Jurkat, Clone E6-1 (cell line): ENCODE data around the gene REV1.
"Not testable (repeated sequence)": the region's sequence is repeated elsewhere in the genome, so short reads cannot be mapped to it uniquely, and the experiment has no call there.

Source experiments
- DNase-seq: peaks from one replicate; pipeline ENCODE4 v3.0.0-alpha.2; 2011; ENCODE audit warnings: low read depth, low spot score
- H3K4me3 ChIP-seq: 2 replicates; pipeline ENCODE4 v1.5.1; 2011; ENCODE audit warnings: mild to moderate bottlenecking, low read length, control low read depth, moderate library complexity

Gene REV1

GRCh38 chr2:99382143-99382542 lies 107.7 kb downstream of the REV1 start:
- no peak overlapping the region for H3K4me3 ChIP-seq
- DNase-seq: no peak

GRCh38 chr2:99380376-99381010 lies 109.3 kb downstream of the REV1 start:
- DNase-seq: no peak
- H3K4me3 ChIP-seq: no peak overlapping the region

- no peak for DNase-seq
- H3K4me3 ChIP-seq: no peak overlapping the region
Measured at GRCh38 chr2:99377879-99378278, 111.9 kb downstream of the REV1 start.

- no peak for DNase-seq
- H3K4me3 ChIP-seq: no peak overlapping the region
Measured at GRCh38 chr2:99376254-99376864, 113.5 kb downstream of the REV1 start.

- H3K4me3 ChIP-seq: no peak overlapping the region
- DNase-seq: no peak
Measured at GRCh38 chr2:99374747-99375146, 115.1 kb downstream of the REV1 start.

- DNase-seq: no peak
- no peak overlapping the region for H3K4me3 ChIP-seq
Measured at GRCh38 chr2:99373144-99373543, 116.7 kb downstream of the REV1 start.

GRCh38 chr2:99368854-99369253 lies 121.0 kb downstream of the REV1 start:
- DNase-seq, H3K4me3 ChIP-seq: not testable (repeated sequence)

GRCh38 chr2:99365661-99366060 lies 124.2 kb downstream of the REV1 start:
- no peak for DNase-seq
- H3K4me3 ChIP-seq: no peak overlapping the region

GRCh38 chr2:99356853-99357252 lies 133.0 kb downstream of the REV1 start:
- DNase-seq: no peak
- no peak overlapping the region for H3K4me3 ChIP-seq

GRCh38 chr2:99354825-99355224 lies 135.0 kb downstream of the REV1 start:
- not testable (repeated sequence) for H3K4me3 ChIP-seq, DNase-seq

- no peak overlapping the region for H3K4me3 ChIP-seq
- DNase-seq: no peak
Measured at GRCh38 chr2:99354070-99354469, 135.7 kb downstream of the REV1 start.
